H1 (cell line): Measurements from ENCODE around the gene PIMREG. TPM values are rescaled to one million over a fixed set of nuclear protein-coding genes. Genes with fewer than 3 reads are reported as not detected.
A peak's percentile ranks its signal among the peaks of the same experiment; 100 is the strongest.

Experiments used
- CTCF ChIA-PET: fragments of 300-600 bp; sonication (Branson Sonifier 250); formaldehyde crosslinking; loops from one replicate; lab custom pipeline; 2021; ENCODE audit not compliant: partially characterized antibody; lab: Charles Lee
- POLR2A ChIA-PET: fragments of 300-600 bp; sonication (Branson Sonifier 250); formaldehyde crosslinking; loops from one replicate; lab custom pipeline; 2021; ENCODE audit warnings: inconsistent platforms; ENCODE audit not compliant: partially characterized antibody; lab: Charles Lee
- DNase-seq, 2 experiments: peaks; one replicate each; pipeline versions ENCODE4 v3.0.0 to v3.0.0-alpha.2; 2010 to 2022; ENCODE audit warnings: low spot score in 2 of 2, low read depth in 1 of 2, mixed read lengths in 1 of 2
- FAIRE-seq: peaks from 2 replicates; lab custom pipeline; 2011; peaks lifted over from hg19 to GRCh38; lab: Jason Lieb, UNC
- H2AFZ ChIP-seq: 2 replicates; pipeline ENCODE4 v1.8.1; 2012; ENCODE audit warnings: low read length, inconsistent platforms
- H2AK5ac ChIP-seq: 2 replicates; pipeline ENCODE4 v1.6.1; 2013; ENCODE audit warnings: low read depth, low read length
- H2BK120ac ChIP-seq: replicated peaks from 2 replicates; pipeline ENCODE3; 2013; ENCODE audit warnings: low read depth, low read length, inconsistent platforms
- H2BK12ac ChIP-seq: 2 replicates; pipeline ENCODE4 v1.6.1; 2013; ENCODE audit warnings: low read depth, low read length
- H2BK15ac ChIP-seq: 2 replicates; pipeline ENCODE4 v1.6.1; 2013; ENCODE audit warnings: low read length
- H2BK20ac ChIP-seq: 2 replicates; pipeline ENCODE4 v1.6.1; 2013; ENCODE audit warnings: low read length
- H2BK5ac ChIP-seq: 2 replicates; pipeline ENCODE4 v1.6.1; 2013; ENCODE audit warnings: low read depth, low read length
- H3K14ac ChIP-seq: 2 replicates; pipeline ENCODE4 v1.6.1; 2013; ENCODE audit warnings: inconsistent platforms; ENCODE audit not compliant: insufficient read length
- H3K18ac ChIP-seq: 2 replicates; pipeline ENCODE4 v1.6.1; 2013; ENCODE audit warnings: low read length; ENCODE audit errors: extremely low read depth
- H3K23ac ChIP-seq: 2 replicates; pipeline ENCODE4 v1.6.1; 2013; ENCODE audit warnings: inconsistent platforms; ENCODE audit not compliant: insufficient read length
- H3K23me2 ChIP-seq: 2 replicates; pipeline ENCODE4 v1.6.1; 2013; ENCODE audit warnings: low read depth, low read length
- H3K27ac ChIP-seq: 2 replicates; pipeline ENCODE4 v1.6.1; 2011; ENCODE audit warnings: low read depth, low read length, inconsistent platforms
- H3K27me3 ChIP-seq, 4 experiments: replicated peaks in 1 of 4; 1 replicate in 1 of 4; 2 replicates in 3 of 4; pipeline versions ENCODE4 v1.6.1 to v1.8.1; 2011 to 2013; ENCODE audit warnings: low read length in 3 of 4, mild to moderate bottlenecking in 3 of 4, inconsistent platforms in 2 of 4, mixed read lengths in 2 of 4, moderate library complexity in 1 of 4; ENCODE audit not compliant: control insufficient read depth in 3 of 4, insufficient read depth in 3 of 4; ENCODE audit errors: extremely low read depth in 1 of 4
- H3K36me3 ChIP-seq, 4 experiments: 2 replicates each; pipeline versions ENCODE4 v1.6.1 to v1.8.1; 2011 to 2013; ENCODE audit warnings: mild to moderate bottlenecking in 4 of 4, low read length in 3 of 4, moderate library complexity in 2 of 4, control low read depth in 1 of 4, inconsistent platforms in 1 of 4; ENCODE audit not compliant: insufficient read depth in 4 of 4, control insufficient read depth in 2 of 4
- H3K4ac ChIP-seq: replicated peaks from 2 replicates; pipeline ENCODE3; 2013; ENCODE audit warnings: low read length, low read depth, mixed read lengths, inconsistent platforms; ENCODE audit not compliant: insufficient read length
- H3K4me1 ChIP-seq, 4 experiments: replicated peaks in 1 of 4; 1 replicate in 1 of 4; 2 replicates in 3 of 4; pipeline versions ENCODE4 v1.6.1 to v1.8.1; 2011 to 2013; ENCODE audit warnings: low read length in 3 of 4, inconsistent platforms in 2 of 4, mixed read lengths in 1 of 4; ENCODE audit not compliant: insufficient read depth in 4 of 4, control insufficient read depth in 3 of 4
- H3K4me2 ChIP-seq, 2 experiments: 2 replicates each; pipeline versions ENCODE4 v1.6.1 to v1.8.1; 2011 to 2013; ENCODE audit warnings: low read depth in 2 of 2, low read length in 2 of 2, control low read depth in 1 of 2, inconsistent platforms in 1 of 2, mild to moderate bottlenecking in 1 of 2; ENCODE audit not compliant: insufficient read depth in 1 of 2
- H3K4me3 ChIP-seq, 4 experiments: fragments of 200-600, 300-600 bp in 1 of 4; sonication (generic), shearing (Covaris generic), sonication (Bioruptor Twin) in 1 of 4; 2 replicates each; pipeline versions ENCODE4 v1.5.1 to v1.8.1; 2011 to 2016; ENCODE audit warnings: low read length in 4 of 4, low read depth in 3 of 4, control low read depth in 2 of 4, inconsistent platforms in 2 of 4, mild to moderate bottlenecking in 2 of 4, mixed read lengths in 1 of 4, moderate library complexity in 1 of 4; ENCODE audit not compliant: insufficient read depth in 2 of 4; ENCODE audit errors: extremely low read depth in 1 of 4
- H3K56ac ChIP-seq: replicated peaks from 2 replicates; pipeline ENCODE3; 2013; ENCODE audit warnings: low read depth, mild to moderate bottlenecking, mixed read lengths, low read length, inconsistent platforms; ENCODE audit not compliant: insufficient read length
- H3K79me1 ChIP-seq: 2 replicates; pipeline ENCODE4 v1.6.1; 2013; ENCODE audit warnings: low read depth, low read length, control low read depth
- H3K79me2 ChIP-seq, 2 experiments: 2 replicates each; pipeline versions ENCODE4 v1.6.1 to v1.8.1; 2012 to 2013; ENCODE audit warnings: low read length in 2 of 2, mild to moderate bottlenecking in 2 of 2, inconsistent platforms in 1 of 2; ENCODE audit not compliant: insufficient read depth in 2 of 2, control insufficient read depth in 1 of 2
- H3K9ac ChIP-seq, 4 experiments: replicated peaks in 1 of 4; 1 replicate in 1 of 4; 2 replicates in 3 of 4; pipeline versions ENCODE4 v1.6.1 to v1.8.1; 2011 to 2013; ENCODE audit warnings: low read depth in 3 of 4, low read length in 3 of 4, control low read depth in 2 of 4, mild to moderate bottlenecking in 2 of 4, moderate library complexity in 2 of 4, inconsistent platforms in 1 of 4; ENCODE audit errors: extremely low read depth in 1 of 4
- H3K9me3 ChIP-seq, 2 experiments: 2 replicates each; pipeline versions ENCODE4 v1.6.1 to v1.8.1; 2012 to 2013; ENCODE audit warnings: mild to moderate bottlenecking in 2 of 2, moderate library complexity in 2 of 2, control low read depth in 1 of 2, inconsistent platforms in 1 of 2, low read depth in 1 of 2, low read length in 1 of 2, mixed read lengths in 1 of 2; ENCODE audit not compliant: insufficient read depth in 2 of 2
- H4K20me1 ChIP-seq, 2 experiments: replicated peaks in 1 of 2; 2 replicates each; pipeline versions ENCODE3 to v1.8.1; 2011 to 2013; ENCODE audit warnings: inconsistent platforms in 2 of 2, low read length in 2 of 2, mild to moderate bottlenecking in 1 of 2; ENCODE audit not compliant: insufficient read depth in 2 of 2, control insufficient read depth in 1 of 2
- H4K5ac ChIP-seq: 2 replicates; pipeline ENCODE4 v1.6.1; 2013; ENCODE audit warnings: low read length, low read depth, mixed read lengths, inconsistent platforms; ENCODE audit not compliant: insufficient read length
- H4K8ac ChIP-seq: 2 replicates; pipeline ENCODE4 v1.8.0; 2013; ENCODE audit warnings: mild to moderate bottlenecking, moderate library complexity, low read length, inconsistent platforms; ENCODE audit not compliant: insufficient read depth; ENCODE audit errors: extremely low read depth
- H4K91ac ChIP-seq: replicated peaks from 2 replicates; pipeline ENCODE3; 2013; ENCODE audit warnings: low read length, mixed read lengths, inconsistent platforms; ENCODE audit not compliant: insufficient read length
- BACH1 ChIP-seq: IDR thresholded peaks from 2 replicates; pipeline ENCODE4 v1.6.1; 2012; ENCODE audit warnings: low read length, improper control_type of control experiment
- CBX5 ChIP-seq: fragments of 300-800, 300-1000 bp; sonication (generic); IDR thresholded peaks from 2 replicates; pipeline ENCODE4 v1.7.1; 2016; ENCODE audit warnings: antibody characterized with exemption, low read length, low read depth
- CHD2 ChIP-seq: IDR thresholded peaks from 2 replicates; pipeline ENCODE4 v1.6.1; 2012; ENCODE audit warnings: low read length, improper control_type of control experiment
- NANOG ChIP-seq: IDR thresholded peaks from 2 replicates; pipeline ENCODE4 v1.6.1; 2011; ENCODE audit warnings: low read length, low read depth, mild to moderate bottlenecking, inconsistent platforms; ENCODE audit not compliant: insufficient read depth, poor library complexity, severe bottlenecking
- RAD21 ChIP-seq, 2 experiments: IDR thresholded peaks in 1 of 2; conservative IDR thresholded peaks in 1 of 2; 2 replicates each; pipeline ENCODE4 v1.6.1; 2011; ENCODE audit warnings: low read depth in 2 of 2, low read length in 2 of 2, improper control_type of control experiment in 1 of 2, inconsistent platforms in 1 of 2, mild to moderate bottlenecking in 1 of 2, moderate library complexity in 1 of 2
- RXRA ChIP-seq: IDR thresholded peaks from 2 replicates; pipeline ENCODE4 v1.6.1; 2011; ENCODE audit warnings: low read depth, mild to moderate bottlenecking, low read length, moderate library complexity; ENCODE audit not compliant: insufficient read depth
- SP4 ChIP-seq: IDR thresholded peaks from 2 replicates; pipeline ENCODE4 v1.6.1; 2012; ENCODE audit warnings: low read length, inconsistent platforms
- SRF ChIP-seq: IDR thresholded peaks from 2 replicates; pipeline ENCODE4 v1.6.1; 2011; ENCODE audit warnings: mild to moderate bottlenecking, low read depth, low read length, moderate library complexity
- SUZ12 ChIP-seq: fragments of 200-600 bp; sonication (generic); IDR thresholded peaks from 2 replicates; pipeline ENCODE4 v1.6.1; 2012; ENCODE audit warnings: mild to moderate bottlenecking, inconsistent platforms, low read length, moderate library complexity, mixed read lengths
- WGBS, 2 experiments: shearing (Covaris generic) in 1 of 2; methylation state at CpG; one replicate each; pipeline versions ENCODE4 v1.1.6 to v1.1.7; 2013 to 2015; ENCODE audit warnings: low lambda C conversion rate in 2 of 2, mixed read lengths in 2 of 2, inconsistent platforms in 1 of 2, low coverage in 1 of 2, missing lambda C conversion rate in 1 of 2; ENCODE audit not compliant: insufficient replicate concordance in 2 of 2, insufficient coverage in 1 of 2, insufficient read length in 1 of 2; ENCODE audit errors: extremely low coverage in 1 of 2, missing lambda C conversion rate in 1 of 2; 5-methylcytosine and 5-hydroxymethylcytosine counted together
- polyA plus RNA-seq, 7 experiments: library from polyadenylated mRNA; depleted of rRNA in 3 of 7; stranded (reverse) in 5 of 7; unstranded in 2 of 7; fragments of >200 nt in 5 of 7; fragments of 200-250 nt in 2 of 7; gene quantifications; 1 replicate in 5 of 7; 2 replicates in 1 of 7; 4 replicates in 1 of 7; pipeline versions ENCODE4 v1.2.1 to v1.2.3, GENCODE V29; 2011 to 2013; ENCODE audit warnings: missing spikeins in 2 of 7, mixed read lengths in 2 of 7
- total RNA-seq: library from RNA; stranded (reverse); fragmentation: NEBNext Ultra II Directional; extraction: Animal tissue kit (Norgen Biotek cat#: 25700); gene quantifications from 2 replicates; pipeline ENCODE4 v1.2.1, GENCODE V29; 2021
- TF ChIP-seq, protein P1 (sequence below): IDR thresholded peaks from 2 replicates; pipeline ENCODE4 v1.6.1; 2011; ENCODE audit warnings: low read length, improper control_type of control experiment

PIMREG gene
- total and polyA plus RNA-seq, 2 of the 8 experiments (the other 6 are each of a cell fraction or from before 2014, with no cell fraction given), result 133 to 148 TPM

- FAIRE-seq (no peak), DNase-seq (no peak)
- H4K20me1 ChIP-seq, result no peaks in the 10 kb centered on the region
- no peak overlapping the region for H3K14ac ChIP-seq
- H3K23me2 ChIP-seq, result no peaks in the 10 kb centered on the region
- no peak overlapping the region for H2BK5ac ChIP-seq
- H3K27me3 ChIP-seq, result no peaks in the 10 kb centered on the region
- H3K4me3 ChIP-seq, result no peak overlapping the region
- no peak overlapping the region for H2AK5ac ChIP-seq
- H3K23ac ChIP-seq, result no peak overlapping the region
- no peaks in the 10 kb centered on the region for H3K79me2 ChIP-seq
- H4K91ac ChIP-seq, result no peak overlapping the region
- POLR2A ChIA-PET, result no interaction called here
- no peak overlapping the region for H2BK15ac ChIP-seq
- no peaks in the 10 kb centered on the region for H3K9me3 ChIP-seq
- no peak overlapping the region for H3K9ac ChIP-seq
- H3K18ac ChIP-seq, result no peak overlapping the region
- CTCF ChIA-PET, result interaction anchor here (0.7 to 1.8 kb wide), 4 partner anchors 8 to 823 kb away, joined by 3 to 6 read pairs (median 4); no protein-coding TSS in a partner anchor
- no peak overlapping the region for H3K56ac ChIP-seq
- no peak overlapping the region for H3K27ac ChIP-seq
- H2BK120ac ChIP-seq, result no peak overlapping the region
- peak overlapping the region; percentile 12; the same call in 1 of the 2 replicates for H4K8ac ChIP-seq
- no peak overlapping the region for H4K5ac ChIP-seq
- H3K4me2 ChIP-seq, result no peak overlapping the region
- no peak overlapping the region for H2BK20ac ChIP-seq
- WGBS, 2 experiments, result 81% methylated on average over 8 of the region's 8 CpGs; no CpG with 5 or more reads in 1 of the 2 experiments
- H3K4ac ChIP-seq, result no peak overlapping the region
- H3K4me1 ChIP-seq, result peaks cover 0 to 7% (median 5%) of the 10 kb centered on the region in 4 experiments; a peak in 4 of 7 replicates
- H2BK12ac ChIP-seq, result no peak overlapping the region
- no peaks in the 10 kb centered on the region for H3K79me1 ChIP-seq
- no peak overlapping the region for H2AFZ ChIP-seq
- H3K36me3 ChIP-seq, result no peaks in the 10 kb centered on the region
- TF ChIP-seq RXRA, result no peak
- no peak for TF ChIP-seq SUZ12
- no peak for TF ChIP-seq NANOG
- no peak for TF ChIP-seq RAD21 (IDR thresholded peaks at IDR 0.05 in 1 of 2, conservative IDR thresholded peaks at IDR 0.05 in 1 of 2; ENCODE audit: low read depth in 2 of 2, low read length in 2 of 2)
- no peak for TF ChIP-seq SRF
- TF ChIP-seq CBX5, result no peak
- TF ChIP-seq, protein P1, sequence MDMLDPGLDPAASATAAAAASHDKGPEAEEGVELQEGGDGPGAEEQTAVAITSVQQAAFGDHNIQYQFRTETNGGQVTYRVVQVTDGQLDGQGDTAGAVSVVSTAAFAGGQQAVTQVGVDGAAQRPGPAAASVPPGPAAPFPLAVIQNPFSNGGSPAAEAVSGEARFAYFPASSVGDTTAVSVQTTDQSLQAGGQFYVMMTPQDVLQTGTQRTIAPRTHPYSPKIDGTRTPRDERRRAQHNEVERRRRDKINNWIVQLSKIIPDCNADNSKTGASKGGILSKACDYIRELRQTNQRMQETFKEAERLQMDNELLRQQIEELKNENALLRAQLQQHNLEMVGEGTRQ, result no peak
- no peak for TF ChIP-seq BACH1
- no peak for TF ChIP-seq CHD2
- TF ChIP-seq SP4, result no peak
Measured at GRCh38 chr17:6415616-6416015, 28.6 kb upstream of the PIMREG start.
